Breast epithelium (tissue), 4 donors: ENCODE data around the gene ATP6V1B1. TPM values are rescaled to one million over a fixed set of nuclear protein-coding genes. Genes with fewer than 3 reads are reported as not detected.

ENCODE experiments used
- DNase-seq, 2 donors: peaks; one replicate each; pipeline ENCODE4 v3.0.0-alpha.2; 2019; ENCODE audit warnings: low spot score in 2 of 2
- H3K27ac ChIP-seq, 2 donors: fragments of 200-600 bp; sonication (generic) in 1 of 2; one replicate each; pipeline ENCODE4 v1.5.1; 2016 to 2019; ENCODE audit warnings: mild to moderate bottlenecking in 1 of 2
- H3K27me3 ChIP-seq, 2 donors: fragments of 200-600 bp; sonication (generic) in 1 of 2; one replicate each; pipeline versions ENCODE4 v1.5.1 to v1.6.0; 2017 to 2019; ENCODE audit warnings: control low read depth in 1 of 2, mild to moderate bottlenecking in 1 of 2
- H3K36me3 ChIP-seq: fragments of 200-600 bp; one replicate; pipeline ENCODE4 v1.5.1; 2019
- H3K4me1 ChIP-seq, 2 donors: fragments of 200-600 bp; sonication (generic); one replicate each; pipeline ENCODE4 v1.5.1; 2016 to 2019; ENCODE audit warnings: control low read depth in 1 of 2
- H3K4me3 ChIP-seq, 3 donors: fragments of 200-600 bp; sonication (generic); 1 replicate in 2 of 3; 2 replicates in 1 of 3; pipeline ENCODE4 v1.5.1; 2016 to 2019; ENCODE audit warnings: mild to moderate bottlenecking in 3 of 3, moderate library complexity in 2 of 3
- H3K9me3 ChIP-seq, 2 donors: fragments of 200-600 bp; sonication (generic) in 1 of 2; one replicate each; pipeline ENCODE4 v1.5.1; 2016 to 2019; ENCODE audit warnings: control low read depth in 1 of 2
- POLR2A ChIP-seq: fragments of 450-650 bp; IDR thresholded peaks from one replicate; pipeline ENCODE4 v1.6.1; 2016; ENCODE audit warnings: antibody characterized with exemption, mild to moderate bottlenecking, moderate library complexity
- POLR2AphosphoS5 ChIP-seq, 3 donors: sonication (generic); formaldehyde crosslinking; IDR thresholded peaks; one replicate each; pipeline ENCODE4 v1.6.1; 2017; ENCODE audit warnings: antibody characterized with exemption in 3 of 3
- intact Hi-C: fragments of 100-400 bp; cut with DNase I; formaldehyde crosslinking; loops from one replicate; pipeline ENCODE4 v1.15.1; 2023; ENCODE audit warnings: low total_unique reads
- total RNA-seq, 3 donors: library from RNA; depleted of rRNA; stranded (reverse); fragments of >200 nt; gene quantifications; one replicate each; pipeline ENCODE4 v1.1.0, GENCODE V29; 2016
- TF ChIP-seq, protein P1 (sequence below), 3 donors: fragments of 450-650 bp; IDR thresholded peaks; one replicate each; pipeline ENCODE4 v1.5.1; 2016 to 2017; ENCODE audit warnings: antibody characterized with exemption in 3 of 3, mild to moderate bottlenecking in 3 of 3, moderate library complexity in 3 of 3

The ATP6V1B1 gene
- total RNA-seq, 3 donors from 2014 or later, result 1.8 to 38.2 (median 4.6) TPM

DNA sequence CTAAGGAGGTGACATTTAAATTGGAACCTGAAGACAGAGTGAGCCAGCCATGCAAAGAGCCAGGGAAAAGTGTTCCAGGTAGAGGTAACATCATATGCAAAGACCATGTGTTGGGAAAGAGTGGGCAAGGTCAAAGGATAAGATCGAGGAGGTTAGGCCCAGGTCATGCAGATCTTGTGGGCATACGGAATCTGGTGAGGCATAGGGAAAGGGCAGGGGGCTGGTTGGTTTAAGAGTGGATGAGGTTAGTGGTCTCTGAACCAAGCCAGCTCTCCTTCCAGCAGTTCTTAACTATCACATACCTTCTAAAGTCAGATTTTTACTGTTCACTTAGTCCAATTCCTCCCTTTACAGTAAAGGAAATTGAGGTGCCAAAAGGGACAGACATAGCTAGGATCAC, 45.7 kb downstream of the ATP6V1B1 start:
- intact Hi-C loops, result no loop called here
- no peaks in the 10 kb centered on the region for H3K27me3 ChIP-seq
- no peak for TF ChIP-seq POLR2AphosphoS5 (IDR thresholded peaks at IDR 0.05)
- TF ChIP-seq, protein P1, sequence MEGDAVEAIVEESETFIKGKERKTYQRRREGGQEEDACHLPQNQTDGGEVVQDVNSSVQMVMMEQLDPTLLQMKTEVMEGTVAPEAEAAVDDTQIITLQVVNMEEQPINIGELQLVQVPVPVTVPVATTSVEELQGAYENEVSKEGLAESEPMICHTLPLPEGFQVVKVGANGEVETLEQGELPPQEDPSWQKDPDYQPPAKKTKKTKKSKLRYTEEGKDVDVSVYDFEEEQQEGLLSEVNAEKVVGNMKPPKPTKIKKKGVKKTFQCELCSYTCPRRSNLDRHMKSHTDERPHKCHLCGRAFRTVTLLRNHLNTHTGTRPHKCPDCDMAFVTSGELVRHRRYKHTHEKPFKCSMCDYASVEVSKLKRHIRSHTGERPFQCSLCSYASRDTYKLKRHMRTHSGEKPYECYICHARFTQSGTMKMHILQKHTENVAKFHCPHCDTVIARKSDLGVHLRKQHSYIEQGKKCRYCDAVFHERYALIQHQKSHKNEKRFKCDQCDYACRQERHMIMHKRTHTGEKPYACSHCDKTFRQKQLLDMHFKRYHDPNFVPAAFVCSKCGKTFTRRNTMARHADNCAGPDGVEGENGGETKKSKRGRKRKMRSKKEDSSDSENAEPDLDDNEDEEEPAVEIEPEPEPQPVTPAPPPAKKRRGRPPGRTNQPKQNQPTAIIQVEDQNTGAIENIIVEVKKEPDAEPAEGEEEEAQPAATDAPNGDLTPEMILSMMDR (IDR thresholded peaks at IDR 0.05), result no peak
- TF ChIP-seq POLR2A, result no peak
- no peak overlapping the region for H3K27ac ChIP-seq
- no peaks in the 10 kb centered on the region for H3K4me1 ChIP-seq
- H3K4me3 ChIP-seq, result no peak overlapping the region
- DNase-seq, result peak in 1 of 2 donors; percentile 3
- H3K9me3 ChIP-seq, result no peaks in the 10 kb centered on the region
- H3K36me3 ChIP-seq, result no peaks in the 10 kb centered on the region

DNA sequence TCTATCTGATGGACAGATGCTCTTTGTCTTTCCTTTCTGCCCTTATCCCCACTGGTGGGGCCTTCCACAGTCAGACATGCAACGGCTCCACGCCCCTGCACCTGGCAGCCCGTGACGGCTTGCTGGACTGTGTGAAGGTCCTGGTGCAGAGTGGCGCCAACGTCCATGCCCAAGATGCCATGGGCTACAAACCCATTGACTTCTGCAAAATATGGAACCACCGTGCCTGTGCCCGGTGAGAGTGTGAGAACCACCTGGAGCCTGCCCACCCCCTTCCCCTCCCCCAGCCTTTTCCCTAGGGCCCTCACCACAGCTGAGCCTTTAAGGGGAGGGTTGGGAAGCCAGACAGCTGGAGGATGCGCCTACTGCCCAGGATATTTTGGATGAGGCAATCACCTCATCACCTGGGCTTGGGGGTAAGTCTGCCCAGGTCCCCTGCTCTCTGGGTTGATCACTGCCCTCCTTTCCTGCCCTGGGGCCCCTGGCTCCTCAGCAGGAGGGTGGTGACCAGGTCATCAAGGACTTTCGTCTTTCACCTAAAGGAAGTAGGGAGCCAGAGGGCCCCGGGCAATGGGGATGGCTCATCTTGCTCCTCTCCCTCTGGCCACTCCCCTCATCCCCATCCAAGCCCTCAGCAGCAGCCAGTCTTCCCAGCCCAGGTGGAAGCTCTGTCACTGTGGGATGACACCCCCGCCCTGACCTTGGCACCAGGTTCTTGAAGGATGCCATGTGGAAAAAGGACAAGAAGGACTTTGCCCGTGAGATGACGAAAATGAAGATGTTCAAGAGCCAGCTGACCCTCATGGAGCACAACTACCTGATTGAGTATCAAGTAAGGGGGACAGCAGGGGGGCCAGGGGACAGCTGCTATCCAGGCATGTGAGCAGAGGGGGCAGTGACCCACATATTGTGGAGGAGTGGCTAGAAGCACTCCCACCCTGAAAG, 46.4 kb downstream of the ATP6V1B1 start:
- peak; percentile 12 to 28 for DNase-seq
- intact Hi-C loops, result no loop called here
- no peak overlapping the region for H3K4me3 ChIP-seq
- H3K36me3 ChIP-seq, result no peaks in the 10 kb centered on the region
- H3K27me3 ChIP-seq, result no peaks in the 10 kb centered on the region
- H3K4me1 ChIP-seq, result no peaks in the 10 kb centered on the region
- TF ChIP-seq, protein P1 (IDR thresholded peaks at IDR 0.05), result no peak
- TF ChIP-seq POLR2AphosphoS5 (IDR thresholded peaks at IDR 0.05), result no peak
- TF ChIP-seq POLR2A, result no peak
- H3K27ac ChIP-seq, result no peak overlapping the region
- H3K9me3 ChIP-seq, result no peaks in the 10 kb centered on the region

DNA sequence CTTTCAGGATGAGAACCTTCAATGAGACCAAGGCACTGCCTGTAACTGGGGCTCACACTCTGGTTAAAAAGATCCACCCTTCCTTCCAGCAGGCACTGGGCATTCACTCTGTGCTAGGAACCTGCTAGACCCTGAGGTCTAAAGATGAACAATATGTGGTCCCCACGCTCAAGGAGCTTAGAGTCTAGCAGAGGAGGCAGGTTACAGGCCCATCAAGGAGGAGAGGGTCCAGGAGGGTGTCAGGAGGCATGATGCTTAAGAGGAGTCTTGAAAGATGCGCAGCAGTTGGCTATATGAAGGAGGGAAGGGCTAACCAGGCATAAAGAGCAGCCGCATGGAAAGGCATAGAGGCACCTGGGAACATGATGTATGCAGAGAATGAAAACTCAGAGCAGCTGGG, 47.3 kb downstream of the ATP6V1B1 start:
- Histone ChIP-seq H3K27ac (no peak overlapping the region), H3K36me3 (no peaks in the 10 kb centered on the region), H3K9me3 (no peaks in the 10 kb centered on the region), H3K27me3 (no peaks in the 10 kb centered on the region), H3K4me3 (no peak overlapping the region), H3K4me1 (no peaks in the 10 kb centered on the region)
- intact Hi-C loops, result no loop called here
- TF ChIP-seq POLR2AphosphoS5 (IDR thresholded peaks at IDR 0.05), result no peak
- no peak for TF ChIP-seq POLR2A
- TF ChIP-seq, protein P1 (IDR thresholded peaks at IDR 0.05), result no peak
- peak in 1 of 2 donors; percentile 9 for DNase-seq

DNA sequence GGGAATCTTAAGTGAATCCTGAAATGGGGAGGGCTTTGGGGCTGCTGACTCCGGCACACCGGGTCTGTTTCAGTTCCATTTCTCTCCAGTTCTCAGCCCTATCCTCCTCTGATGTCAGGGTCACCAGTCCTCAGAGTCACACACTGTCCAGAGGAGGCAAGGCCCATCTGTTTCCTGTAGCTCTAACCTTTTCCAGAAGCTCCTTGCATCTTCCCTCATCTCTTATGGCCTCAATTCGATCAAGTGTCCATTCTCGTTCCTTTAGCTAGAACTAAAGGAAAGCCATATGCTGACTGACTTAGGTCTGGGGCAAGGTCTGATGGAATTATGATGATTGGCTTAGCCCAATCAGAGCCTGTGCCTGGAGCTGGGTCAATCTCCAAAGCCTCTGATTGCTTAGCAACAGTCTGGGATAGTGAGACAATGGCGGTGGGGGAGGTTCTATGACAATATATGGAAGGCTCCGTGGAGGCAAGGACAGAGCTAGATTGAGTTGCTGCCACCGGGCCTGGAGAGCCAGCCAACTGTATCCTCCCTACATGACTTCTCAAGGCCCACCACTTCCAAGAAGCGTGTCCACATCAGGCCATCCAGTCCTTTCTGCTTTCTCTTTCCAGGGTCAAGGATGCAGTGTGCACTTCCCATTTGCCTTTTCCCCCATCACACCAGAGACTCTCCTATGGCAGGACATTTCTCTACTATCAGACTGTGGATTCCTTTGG, 48.0 kb downstream of the ATP6V1B1 start:
- H3K27ac ChIP-seq, result no peak overlapping the region
- no peaks in the 10 kb centered on the region for H3K4me1 ChIP-seq
- no peaks in the 10 kb centered on the region for H3K27me3 ChIP-seq
- peak; percentile 7 to 25 for DNase-seq
- intact Hi-C loops, result no loop called here
- H3K4me3 ChIP-seq, result no peak overlapping the region
- H3K9me3 ChIP-seq, result no peaks in the 10 kb centered on the region
- no peaks in the 10 kb centered on the region for H3K36me3 ChIP-seq
- no peak for TF ChIP-seq POLR2AphosphoS5 (IDR thresholded peaks at IDR 0.05)
- TF ChIP-seq, protein P1 (IDR thresholded peaks at IDR 0.05), result no peak

DNA sequence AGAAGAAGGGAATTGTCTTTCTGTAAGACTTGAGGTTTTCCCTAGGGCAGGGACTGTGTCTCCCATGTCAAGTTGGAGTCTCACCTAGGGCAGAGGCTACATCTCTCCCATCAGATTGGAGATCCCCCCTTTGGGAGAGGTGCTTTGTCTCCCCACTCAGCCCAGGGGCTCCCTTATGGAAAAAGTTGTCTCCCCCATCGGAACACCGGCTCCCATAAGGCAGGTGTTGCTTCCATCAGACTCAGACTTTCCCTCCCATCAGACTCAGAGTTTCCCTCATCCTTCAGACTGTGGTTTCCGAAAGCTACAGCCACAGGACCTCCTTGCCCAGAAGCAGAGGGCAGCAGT, 48.5 kb downstream of the ATP6V1B1 start:
- intact Hi-C loops, result no loop called here
- H3K27ac ChIP-seq, result no peak overlapping the region
- no peaks in the 10 kb centered on the region for H3K27me3 ChIP-seq
- no peaks in the 10 kb centered on the region for H3K4me1 ChIP-seq
- DNase-seq, result peak in 1 of 2 donors; percentile 6
- TF ChIP-seq POLR2AphosphoS5 (IDR thresholded peaks at IDR 0.05) (no peak), POLR2A (no peak)
- H3K9me3 ChIP-seq, result no peaks in the 10 kb centered on the region
- H3K4me3 ChIP-seq, result no peak overlapping the region
- H3K36me3 ChIP-seq, result no peaks in the 10 kb centered on the region
